GM19463 (cell line): ENCODE measurements around the gene LLCFC1.

Experiments used
- ATAC-seq: cut with Tn5 transposase; IDR thresholded peaks from one replicate; pipeline ENCODE4 v1.9.1; 2021; ENCODE audit warnings: mild to moderate bottlenecking, moderate library complexity; ENCODE audit not compliant: unreplicated experiment

Gene LLCFC1

GRCh38 chr7:142983825-142984224, 44.5 kb downstream of the LLCFC1 start:
- ATAC-seq, result no peak

DNA sequence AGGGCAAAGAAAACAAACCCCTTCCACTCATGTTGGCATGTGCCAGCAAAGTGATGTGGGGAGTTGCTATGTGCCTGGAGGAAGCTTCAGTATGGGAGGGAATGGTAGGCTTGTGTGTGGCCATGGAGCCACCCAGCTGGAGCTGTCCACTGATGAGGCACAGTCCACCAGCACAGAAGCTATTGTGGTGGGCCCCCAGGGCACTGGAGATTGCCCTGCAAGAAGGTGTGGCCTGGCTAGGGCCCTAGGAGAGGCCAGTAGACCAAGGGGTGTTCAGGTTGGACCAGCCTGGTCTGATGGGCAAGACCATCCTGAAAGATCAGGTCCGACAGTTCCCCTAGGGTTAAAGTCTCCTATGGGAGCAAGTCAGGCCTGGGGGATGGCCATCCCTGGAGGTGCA, 45.0 kb downstream of the LLCFC1 start:
- no peak for ATAC-seq
